DOHH2 (cell line): ENCODE data around the gene TMEM266.

Experiments
- H3F3A ChIP-seq: fragments of 200-600 bp; sonication (generic), shearing (Covaris generic); 2 replicates; pipeline ENCODE4 v1.6.0; 2016; ENCODE audit warnings: antibody characterized with exemption, mild to moderate bottlenecking; ENCODE audit not compliant: control insufficient read depth, insufficient read depth
- H3K27ac ChIP-seq: fragments of 200-600 bp; sonication (generic); 2 replicates; pipeline ENCODE4 v1.5.1; 2014; ENCODE audit warnings: low read depth, mild to moderate bottlenecking, low read length, moderate library complexity
- H3K27me3 ChIP-seq: fragments of 200-600 bp; sonication (generic); 2 replicates; pipeline ENCODE4 v1.6.1; 2014; ENCODE audit warnings: mild to moderate bottlenecking, low read length, mixed read lengths; ENCODE audit not compliant: control insufficient read depth
- H3K36me3 ChIP-seq: fragments of 200-600 bp; sonication (generic); 2 replicates; pipeline ENCODE4 v1.6.1; 2014; ENCODE audit warnings: mild to moderate bottlenecking, low read length, moderate library complexity, mixed read lengths; ENCODE audit not compliant: control insufficient read depth
- H3K4me1 ChIP-seq: fragments of 200-600 bp; sonication (generic); 2 replicates; pipeline ENCODE4 v1.6.1; 2014; ENCODE audit warnings: mild to moderate bottlenecking, low read length, mixed read lengths; ENCODE audit not compliant: control insufficient read depth
- H3K4me2 ChIP-seq: fragments of 200-600 bp; sonication (generic); 2 replicates; pipeline ENCODE4 v1.6.0; 2014; ENCODE audit warnings: mild to moderate bottlenecking, low read length, moderate library complexity
- H3K4me3 ChIP-seq: fragments of 200-600 bp; sonication (generic); 2 replicates; pipeline ENCODE4 v1.5.1; 2014; ENCODE audit warnings: mild to moderate bottlenecking, low read length, mixed read lengths
- H3K79me2 ChIP-seq: fragments of 200-600 bp; sonication (generic); 2 replicates; pipeline ENCODE4 v1.6.1; 2014; ENCODE audit warnings: mild to moderate bottlenecking, low read length, mixed read lengths; ENCODE audit not compliant: control insufficient read depth
- H3K9me2 ChIP-seq: fragments of 200-600 bp; sonication (generic); replicated peaks from 2 replicates; pipeline ENCODE4 v1.6.1; 2014; ENCODE audit warnings: mild to moderate bottlenecking, low read length, mixed read lengths; ENCODE audit not compliant: control insufficient read depth
- H3K9me3 ChIP-seq: fragments of 200-600 bp; sonication (generic); 2 replicates; pipeline ENCODE4 v1.6.1; 2014; ENCODE audit warnings: antibody characterized with exemption, low read length, mixed read lengths; ENCODE audit not compliant: control insufficient read depth, insufficient read depth
- H4K20me1 ChIP-seq: fragments of 200-600 bp; sonication (generic); 2 replicates; pipeline ENCODE4 v1.6.0; 2014; ENCODE audit warnings: low read depth, mild to moderate bottlenecking, antibody characterized with exemption, low read length, moderate library complexity; ENCODE audit not compliant: control insufficient read depth, insufficient read depth
- EZH2phosphoT487 ChIP-seq: fragments of 200-600 bp; sonication (generic); IDR thresholded peaks from 2 replicates; pipeline ENCODE4 v1.6.1; 2017; ENCODE audit warnings: borderline replicate concordance, mild to moderate bottlenecking, antibody characterized with exemption, low read length, moderate library complexity, mixed read lengths
- TF ChIP-seq, protein P1 (sequence below): fragments of 200-600 bp; sonication (generic); IDR thresholded peaks from one replicate; pipeline ENCODE4 v1.5.1; 2014; ENCODE audit warnings: antibody characterized with exemption, mild to moderate bottlenecking, low read depth, low read length; ENCODE audit not compliant: poor library complexity, severe bottlenecking

TMEM266 gene

GRCh38 chr15:76209523-76209922, 149.7 kb downstream of the TMEM266 start:
- H3K79me2 ChIP-seq = no peaks in the 10 kb centered on the region
- H3K9me3 ChIP-seq = no peaks in the 10 kb centered on the region
- H3K27me3 ChIP-seq = no peaks in the 10 kb centered on the region
- no peak overlapping the region for H3K4me2 ChIP-seq
- no peaks in the 10 kb centered on the region for H4K20me1 ChIP-seq
- H3K9me2 ChIP-seq = no peaks in the 10 kb centered on the region
- H3K27ac ChIP-seq = no peak overlapping the region
- TF ChIP-seq, protein P1, sequence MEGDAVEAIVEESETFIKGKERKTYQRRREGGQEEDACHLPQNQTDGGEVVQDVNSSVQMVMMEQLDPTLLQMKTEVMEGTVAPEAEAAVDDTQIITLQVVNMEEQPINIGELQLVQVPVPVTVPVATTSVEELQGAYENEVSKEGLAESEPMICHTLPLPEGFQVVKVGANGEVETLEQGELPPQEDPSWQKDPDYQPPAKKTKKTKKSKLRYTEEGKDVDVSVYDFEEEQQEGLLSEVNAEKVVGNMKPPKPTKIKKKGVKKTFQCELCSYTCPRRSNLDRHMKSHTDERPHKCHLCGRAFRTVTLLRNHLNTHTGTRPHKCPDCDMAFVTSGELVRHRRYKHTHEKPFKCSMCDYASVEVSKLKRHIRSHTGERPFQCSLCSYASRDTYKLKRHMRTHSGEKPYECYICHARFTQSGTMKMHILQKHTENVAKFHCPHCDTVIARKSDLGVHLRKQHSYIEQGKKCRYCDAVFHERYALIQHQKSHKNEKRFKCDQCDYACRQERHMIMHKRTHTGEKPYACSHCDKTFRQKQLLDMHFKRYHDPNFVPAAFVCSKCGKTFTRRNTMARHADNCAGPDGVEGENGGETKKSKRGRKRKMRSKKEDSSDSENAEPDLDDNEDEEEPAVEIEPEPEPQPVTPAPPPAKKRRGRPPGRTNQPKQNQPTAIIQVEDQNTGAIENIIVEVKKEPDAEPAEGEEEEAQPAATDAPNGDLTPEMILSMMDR = no peak
- TF ChIP-seq EZH2phosphoT487 = no peak
- no peak overlapping the region for H3K4me3 ChIP-seq
- H3K4me1 ChIP-seq = no peaks in the 10 kb centered on the region
- H3F3A ChIP-seq = no peaks in the 10 kb centered on the region
- peaks cover 25% of the 10 kb centered on the region for H3K36me3 ChIP-seq

DNA sequence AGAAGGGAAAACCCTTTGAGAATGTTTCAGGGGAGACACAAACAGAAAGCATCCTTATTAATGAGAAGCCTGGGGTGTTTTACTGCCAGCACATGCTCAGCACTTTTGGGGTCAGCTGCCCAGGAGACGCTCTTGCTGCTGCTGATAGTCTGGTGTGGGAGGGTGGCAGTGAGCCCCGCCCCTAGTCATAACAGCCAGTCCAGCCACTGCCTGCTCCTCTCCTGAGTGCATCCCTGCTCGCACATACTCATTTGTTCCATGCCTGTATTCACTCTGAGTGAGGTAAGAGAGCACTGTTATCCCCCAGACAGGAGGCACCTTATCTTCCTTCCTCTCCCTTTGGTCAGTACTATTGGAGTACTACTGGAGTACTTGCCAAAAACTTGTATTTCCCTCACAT, 150.2 kb downstream of the TMEM266 start:
- Histone ChIP-seq H3K4me1 (no peaks in the 10 kb centered on the region), H3K4me3 (no peak overlapping the region), H3K4me2 (no peak overlapping the region), H3F3A (no peaks in the 10 kb centered on the region), H3K79me2 (no peaks in the 10 kb centered on the region), H3K36me3 (peaks cover 29% of the 10 kb centered on the region), H3K9me3 (no peaks in the 10 kb centered on the region), H3K27me3 (no peaks in the 10 kb centered on the region), H3K27ac (no peak overlapping the region), H3K9me2 (no peaks in the 10 kb centered on the region), H4K20me1 (no peaks in the 10 kb centered on the region)
- TF ChIP-seq, protein P1 = no peak
- no peak for TF ChIP-seq EZH2phosphoT487

DNA sequence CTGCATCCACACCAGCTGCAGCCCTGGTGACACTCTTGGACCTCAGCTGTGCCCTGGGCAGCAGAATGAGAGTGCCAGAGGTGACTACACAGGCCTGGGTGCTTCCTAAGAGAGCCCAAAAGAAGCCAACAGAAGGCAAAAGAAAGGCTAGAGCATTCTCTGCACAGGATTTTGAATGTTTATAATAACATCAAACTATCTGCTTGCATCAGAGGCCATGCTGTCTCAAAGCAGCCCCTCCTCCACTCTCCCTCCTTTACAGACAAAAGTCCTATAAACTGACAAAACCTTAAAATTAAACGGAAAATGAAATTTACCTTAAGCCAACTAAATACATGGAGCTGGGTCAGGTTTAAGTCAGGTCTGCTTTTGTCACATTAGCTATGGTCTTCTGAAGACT, 155.8 kb downstream of the TMEM266 start:
- Histone ChIP-seq H3K4me1 (no peaks in the 10 kb centered on the region), H3K27me3 (no peaks in the 10 kb centered on the region), H3K27ac (no peak overlapping the region), H3K79me2 (no peaks in the 10 kb centered on the region), H4K20me1 (no peaks in the 10 kb centered on the region), H3K9me3 (no peaks in the 10 kb centered on the region), H3F3A (no peaks in the 10 kb centered on the region), H3K4me3 (no peak overlapping the region), H3K4me2 (no peak overlapping the region), H3K9me2 (no peaks in the 10 kb centered on the region), H3K36me3 (peaks cover 49% of the 10 kb centered on the region)
- TF ChIP-seq, protein P1 = no peak
- TF ChIP-seq EZH2phosphoT487 = no peak
